Astrocyte of the cerebellum (primary cell): ENCODE measurements around the gene C8B.

Source experiments
- DNase-seq: peaks from one replicate; pipeline ENCODE4 v3.0.0-alpha.2; 2011; ENCODE audit warnings: low read depth
- H3K4me3 ChIP-seq: 2 replicates; pipeline ENCODE4 v1.5.1; 2011; ENCODE audit warnings: mild to moderate bottlenecking, low read depth, low read length, moderate library complexity
- CTCF ChIP-seq: IDR thresholded peaks from 2 replicates; pipeline ENCODE4 v1.5.1; 2012; ENCODE audit warnings: low read length, low read depth, moderate library complexity, mild to moderate bottlenecking; ENCODE audit errors: missing control alignments
- in situ Hi-C: cut with HindIII; loops from 2 replicates; pipeline ENCODE4 v1.10.0; 2017; ENCODE audit warnings: low sequenced_read_pairs

Gene C8B

GRCh38 chr1:56965916-56966697 is at the start of gene C8B:
TSS of gene C8B (minus strand) at chr1:56966015. CDS start at chr1:56965948, 67 bp downstream.
- TF ChIP-seq CTCF, result no peak
- in situ Hi-C loops, result no loop called here
- no peak for DNase-seq
- H3K4me3 ChIP-seq, result no peak within 1 kb of the TSS

GRCh38 chr1:57015071-57015470 is 49.3 kb upstream of the C8B start:
- no peak for DNase-seq
- in situ Hi-C loops, result no loop called here
- no peak overlapping the region for H3K4me3 ChIP-seq
- TF ChIP-seq CTCF, result no peak

- H3K4me3 ChIP-seq, result no peak overlapping the region
- no peak for TF ChIP-seq CTCF
- in situ Hi-C loops, result no loop called here
- DNase-seq, result no peak
Measured at GRCh38 chr1:57013522-57013921, 47.7 kb upstream of the C8B start.

GRCh38 chr1:57012315-57012714 is 46.5 kb upstream of the C8B start:
- in situ Hi-C loops, result no loop called here

GRCh38 chr1:57010511-57010910 is 44.7 kb upstream of the C8B start:
- H3K4me3 ChIP-seq, result no peak overlapping the region
- in situ Hi-C loops, result no loop called here
- TF ChIP-seq CTCF, result no peak
- DNase-seq, result no peak

More at GRCh38 chr1:57012315-57012714, 46.5 kb upstream of the C8B start:
- TF ChIP-seq CTCF, result no peak
- DNase-seq, result no peak
- no peak overlapping the region for H3K4me3 ChIP-seq

GRCh38 chr1:57007948-57008347 is 42.1 kb upstream of the C8B start:
- no peak for DNase-seq
- H3K4me3 ChIP-seq, result no peak overlapping the region
- TF ChIP-seq CTCF, result no peak
- in situ Hi-C loops, result no loop called here
